OCI-LY7 (cell line): ENCODE measurements around the gene STMP1.

ENCODE experiments used
- CTCF ChIP-seq: fragments of 200-600 bp; sonication (generic); conservative IDR thresholded peaks from 2 replicates; pipeline ENCODE4 v1.5.1; 2014; ENCODE audit warnings: mild to moderate bottlenecking, antibody characterized with exemption, low read length, moderate library complexity, mixed read lengths
- EZH2phosphoT487 ChIP-seq: fragments of 200-600 bp; sonication (generic); IDR thresholded peaks from 2 replicates; pipeline ENCODE4 v1.6.1; 2018; ENCODE audit warnings: low read depth, borderline replicate concordance, mild to moderate bottlenecking, mixed run types, antibody characterized with exemption, low read length, moderate library complexity, mixed read lengths

GRCh38 chr7:135658564-135658963, 3.8 kb upstream of the STMP1 start:
- no peak for TF ChIP-seq EZH2phosphoT487
- no peak for TF ChIP-seq CTCF
